GM10266 (cell line): ENCODE measurements around the gene GP1BB.

Source experiments
- DNase-seq: peaks from one replicate; pipeline ENCODE4 v3.0.0; 2012; ENCODE audit errors: extremely low spot score
- TF ChIP-seq, protein P1 (sequence below): IDR thresholded peaks from 2 replicates; pipeline ENCODE4 v1.5.1; 2012; ENCODE audit warnings: mild to moderate bottlenecking, low read depth; ENCODE audit not compliant: control insufficient read depth, insufficient read depth; ENCODE audit errors: missing control alignments

Gene GP1BB

DNA sequence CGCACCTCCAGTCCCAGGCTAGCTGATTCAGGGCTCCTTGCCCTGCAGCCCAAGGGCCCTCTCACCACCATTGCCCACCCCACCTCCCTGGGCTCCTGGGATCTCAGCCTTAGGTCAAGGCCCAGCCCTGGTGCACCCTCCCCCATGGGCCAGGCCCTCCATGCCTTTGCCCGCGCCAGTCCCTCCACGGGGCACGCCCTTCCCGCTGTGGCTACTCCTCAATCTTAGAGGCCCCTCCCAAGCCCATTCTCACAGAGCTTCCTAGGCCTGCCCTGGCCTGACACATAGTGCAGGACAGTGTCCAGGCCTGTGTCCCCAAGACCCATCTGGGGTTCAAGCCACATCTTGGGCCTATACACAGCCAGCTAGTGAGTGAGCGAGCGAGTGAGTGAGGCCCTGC lies 6.9 kb downstream of the GP1BB start:
- DNase-seq, result no peak
- TF ChIP-seq, protein P1, sequence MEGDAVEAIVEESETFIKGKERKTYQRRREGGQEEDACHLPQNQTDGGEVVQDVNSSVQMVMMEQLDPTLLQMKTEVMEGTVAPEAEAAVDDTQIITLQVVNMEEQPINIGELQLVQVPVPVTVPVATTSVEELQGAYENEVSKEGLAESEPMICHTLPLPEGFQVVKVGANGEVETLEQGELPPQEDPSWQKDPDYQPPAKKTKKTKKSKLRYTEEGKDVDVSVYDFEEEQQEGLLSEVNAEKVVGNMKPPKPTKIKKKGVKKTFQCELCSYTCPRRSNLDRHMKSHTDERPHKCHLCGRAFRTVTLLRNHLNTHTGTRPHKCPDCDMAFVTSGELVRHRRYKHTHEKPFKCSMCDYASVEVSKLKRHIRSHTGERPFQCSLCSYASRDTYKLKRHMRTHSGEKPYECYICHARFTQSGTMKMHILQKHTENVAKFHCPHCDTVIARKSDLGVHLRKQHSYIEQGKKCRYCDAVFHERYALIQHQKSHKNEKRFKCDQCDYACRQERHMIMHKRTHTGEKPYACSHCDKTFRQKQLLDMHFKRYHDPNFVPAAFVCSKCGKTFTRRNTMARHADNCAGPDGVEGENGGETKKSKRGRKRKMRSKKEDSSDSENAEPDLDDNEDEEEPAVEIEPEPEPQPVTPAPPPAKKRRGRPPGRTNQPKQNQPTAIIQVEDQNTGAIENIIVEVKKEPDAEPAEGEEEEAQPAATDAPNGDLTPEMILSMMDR, result no peak

DNA sequence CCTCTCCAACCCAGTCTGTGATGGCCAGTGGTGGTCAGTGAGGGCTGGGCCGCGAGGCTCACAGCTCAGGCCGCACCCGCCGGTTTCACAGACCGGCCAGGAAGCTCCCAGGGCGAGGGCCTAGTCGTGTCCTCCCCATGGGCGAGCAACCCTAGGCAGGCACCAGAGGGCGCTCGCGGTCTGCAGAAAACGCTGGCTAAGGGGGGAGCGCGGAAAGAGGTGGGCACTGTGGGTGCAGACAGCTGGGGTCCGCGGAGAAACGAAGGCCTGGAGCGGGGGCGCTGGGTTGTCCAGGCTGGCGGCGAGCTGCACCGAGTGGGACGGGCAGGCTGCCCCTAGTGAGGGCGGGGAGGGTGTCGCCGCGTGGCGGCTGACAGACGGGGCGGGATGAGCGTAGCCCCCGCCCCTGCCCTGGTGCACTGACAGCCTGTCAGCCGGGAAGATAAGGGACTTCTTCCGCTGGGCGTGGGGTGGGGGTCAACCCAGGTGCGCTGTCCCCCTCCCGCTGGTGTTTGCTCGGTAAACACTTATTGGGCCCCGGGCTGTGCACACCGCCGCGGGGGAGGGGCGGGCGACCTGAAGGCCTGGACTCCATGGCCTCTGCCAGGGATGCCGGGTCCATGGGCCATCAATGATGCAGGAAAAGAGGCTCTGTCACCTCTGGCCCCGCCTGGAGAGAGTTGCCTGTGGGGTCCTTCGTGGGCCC lies 7.5 kb downstream of the GP1BB start:
- TF ChIP-seq, protein P1, result peak; percentile 99
- peak; percentile 92 for DNase-seq

DNA sequence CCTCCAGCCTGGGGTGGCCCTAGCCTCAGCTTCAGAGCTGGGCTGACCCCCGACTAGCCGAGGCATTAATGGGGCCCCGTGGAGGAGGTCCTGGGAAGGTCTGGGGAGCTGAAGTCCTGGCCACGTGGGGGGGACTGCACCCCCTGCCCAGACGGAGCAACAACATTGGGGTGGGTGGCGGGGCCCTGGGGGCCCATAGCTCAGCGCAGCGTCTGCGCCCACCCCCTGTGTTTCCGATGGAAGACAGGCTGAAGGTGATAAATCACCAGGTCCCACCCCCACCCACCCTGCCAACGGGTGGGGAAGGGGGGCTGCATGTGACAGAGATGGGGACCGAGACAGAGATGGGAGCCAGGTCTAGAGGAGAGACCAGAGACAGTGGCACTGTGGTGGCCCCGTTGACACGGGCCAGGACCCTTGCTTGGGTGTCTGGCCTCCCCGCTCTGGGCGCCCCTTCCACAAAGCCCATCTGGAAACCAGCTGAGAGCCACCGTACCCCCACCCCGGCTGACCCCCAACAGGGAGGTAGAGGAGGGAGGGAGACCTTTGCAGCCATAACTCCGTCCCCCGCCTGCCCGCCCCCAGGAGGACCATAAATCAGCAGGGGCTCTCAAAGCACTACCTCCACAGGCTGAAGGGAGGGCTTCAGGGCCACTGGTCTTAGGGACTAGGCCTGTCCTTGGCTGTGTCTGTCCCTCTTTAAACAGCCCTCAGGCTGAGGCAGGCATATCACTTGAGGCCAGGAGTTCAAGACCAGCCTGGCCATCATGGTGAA lies 8.2 kb downstream of the GP1BB start:
- no peak for DNase-seq
- TF ChIP-seq, protein P1, result no peak

DNA sequence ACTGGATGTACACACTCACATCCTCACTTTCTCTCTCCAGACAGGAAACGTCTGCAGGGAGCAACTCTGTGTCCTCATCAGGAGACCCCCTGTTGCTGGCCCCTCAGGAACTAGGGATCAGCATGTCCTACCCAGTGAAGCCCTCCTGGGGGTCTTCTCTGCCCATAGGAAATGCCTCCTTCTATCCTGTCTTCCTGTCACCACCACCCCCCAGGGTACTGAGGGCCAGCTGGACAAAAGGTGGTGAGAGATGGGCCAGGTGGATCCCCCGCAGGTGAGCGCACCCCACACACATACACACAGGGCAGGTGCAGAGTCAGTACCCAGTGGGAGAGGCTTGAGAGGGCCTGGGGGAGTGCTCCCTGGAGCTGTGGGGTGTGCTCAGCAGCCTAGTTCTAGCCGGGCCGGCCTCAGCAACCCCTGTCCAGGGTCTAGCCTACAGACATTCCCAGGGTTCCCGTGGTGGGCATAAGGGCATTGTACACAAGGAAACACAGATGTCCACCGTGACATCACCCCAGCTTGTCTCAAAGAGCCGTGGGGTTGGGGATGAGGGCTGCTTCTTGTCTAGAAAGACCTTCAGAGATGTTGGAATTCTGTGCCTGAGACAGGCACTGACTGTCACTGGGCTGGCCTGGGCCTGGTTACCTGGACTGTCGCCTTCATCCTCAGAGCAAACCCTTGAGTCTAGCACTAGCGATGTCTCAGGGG lies 9.2 kb downstream of the GP1BB start:
- no peak for DNase-seq
- TF ChIP-seq, protein P1, result no peak

DNA sequence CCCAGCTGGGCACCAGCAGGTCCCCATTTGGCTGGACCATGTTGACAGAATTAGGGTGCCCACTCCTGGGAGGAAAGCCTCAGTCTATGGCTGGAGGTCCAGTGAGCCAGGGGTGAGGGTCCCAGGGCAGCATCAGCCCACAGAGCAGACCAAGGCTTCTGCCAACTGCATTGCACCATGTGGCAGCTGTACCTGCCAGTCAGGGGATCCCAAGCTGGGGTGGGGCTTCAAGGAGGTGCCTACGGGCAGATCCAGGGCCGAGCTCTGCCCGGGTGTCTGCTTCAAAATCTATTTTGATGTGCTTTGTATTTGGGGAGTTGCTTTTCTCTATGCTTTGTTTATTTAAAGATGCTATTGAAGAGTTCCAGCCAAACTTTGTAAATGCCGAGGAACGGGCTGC lies 10.4 kb downstream of the GP1BB start:
- DNase-seq, result no peak
- TF ChIP-seq, protein P1, result no peak

DNA sequence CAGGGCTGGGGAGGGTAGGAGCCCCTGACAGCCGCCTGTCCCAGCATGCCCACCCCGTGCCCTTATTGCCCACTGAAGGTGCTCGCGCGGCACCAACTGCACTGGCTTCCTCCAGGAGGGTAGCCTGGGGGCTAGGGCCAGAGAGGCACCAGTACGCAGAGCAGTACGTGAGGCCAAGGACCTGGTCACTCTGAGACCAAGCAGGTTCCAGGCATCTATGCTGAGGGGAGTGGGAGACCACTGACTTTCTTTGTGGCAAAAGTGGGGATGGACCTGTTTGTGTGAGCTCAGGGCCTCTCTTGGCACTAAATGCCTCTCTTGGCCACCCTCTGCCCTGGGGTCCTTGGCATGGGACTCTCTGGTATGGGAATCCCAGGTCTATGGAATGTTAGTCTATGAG lies 10.8 kb downstream of the GP1BB start:
- DNase-seq, result no peak
- TF ChIP-seq, protein P1, result no peak
